Measurements from ENCODE around the gene TMEM164. TPM values are rescaled to one million over a fixed set of nuclear protein-coding genes. Genes with fewer than 3 reads are reported as not detected.
A peak's percentile ranks its signal among the peaks of the same experiment; 100 is the strongest.

The TMEM164 gene
- total RNA-seq, 1 donor from 2014 or later, result 76.3 TPM

GRCh38 chrX:110013968-110014367, 11.1 kb downstream of the TMEM164 start:
- Mint-ChIP-seq H3K27me3 (no peaks in the 10 kb centered on the region), H3K27ac (no peak overlapping the region), H3K9me3 (no peaks in the 10 kb centered on the region), H3K4me1 (ENCODE audit: unreplicated experiment) (peaks cover 31% of the 10 kb centered on the region), H3K36me3 (peaks cover 26% of the 10 kb centered on the region), H3K4me3 (no peak overlapping the region)
- no peak for DNase-seq (ENCODE audit: extremely low spot score, unreplicated experiment)
- no peak for TF ChIP-seq CTCF (conservative IDR thresholded peaks at IDR 0.05)

GRCh38 chrX:110015032-110015431, 12.1 kb downstream of the TMEM164 start:
- Mint-ChIP-seq H3K4me1 (ENCODE audit: unreplicated experiment) (peaks cover 28% of the 10 kb centered on the region), H3K27me3 (no peaks in the 10 kb centered on the region), H3K27ac (no peak overlapping the region), H3K36me3 (peaks cover 26% of the 10 kb centered on the region), H3K9me3 (no peaks in the 10 kb centered on the region), H3K4me3 (peak overlapping the region; percentile 12)
- TF ChIP-seq CTCF (conservative IDR thresholded peaks at IDR 0.05), result no peak
- no peak for DNase-seq (ENCODE audit: extremely low spot score, unreplicated experiment)

- peaks cover 20% of the 10 kb centered on the region for H3K36me3 Mint-ChIP-seq
- H3K27ac Mint-ChIP-seq, result no peak overlapping the region
- H3K27me3 Mint-ChIP-seq, result no peaks in the 10 kb centered on the region
- H3K4me1 Mint-ChIP-seq (ENCODE audit: unreplicated experiment), result peaks cover 25% of the 10 kb centered on the region
- DNase-seq (ENCODE audit: extremely low spot score, unreplicated experiment), result no peak
- H3K4me3 Mint-ChIP-seq, result no peak overlapping the region
- TF ChIP-seq CTCF (conservative IDR thresholded peaks at IDR 0.05), result no peak
- H3K9me3 Mint-ChIP-seq, result no peaks in the 10 kb centered on the region
Observed at GRCh38 chrX:110015915-110016314, 13.0 kb downstream of the TMEM164 start.

GRCh38 chrX:110020536-110020935, 17.6 kb downstream of the TMEM164 start:
- Mint-ChIP-seq H3K4me1 (ENCODE audit: unreplicated experiment) (peaks cover 12% of the 10 kb centered on the region), H3K9me3 (no peaks in the 10 kb centered on the region), H3K27ac (no peak overlapping the region), H3K36me3 (peaks cover 15% of the 10 kb centered on the region), H3K4me3 (no peak overlapping the region), H3K27me3 (no peaks in the 10 kb centered on the region)
- no peak for TF ChIP-seq CTCF (conservative IDR thresholded peaks at IDR 0.05)
- DNase-seq (ENCODE audit: extremely low spot score, unreplicated experiment), result no peak

GRCh38 chrX:110021258-110022022, 18.5 kb downstream of the TMEM164 start:
- DNase-seq (ENCODE audit: extremely low spot score, unreplicated experiment), result no peak
- Mint-ChIP-seq H3K4me1 (ENCODE audit: unreplicated experiment) (peaks cover 17% of the 10 kb centered on the region), H3K4me3 (no peak overlapping the region), H3K9me3 (no peaks in the 10 kb centered on the region), H3K36me3 (peaks cover 19% of the 10 kb centered on the region), H3K27ac (no peak overlapping the region), H3K27me3 (no peaks in the 10 kb centered on the region)
- no peak for TF ChIP-seq CTCF (conservative IDR thresholded peaks at IDR 0.05)

Measured in type B pancreatic cell (in vitro differentiated cells).